A172 (cell line): ENCODE measurements around the gene GRM8. TPM values are rescaled to one million over a fixed set of nuclear protein-coding genes. Genes with fewer than 3 reads are reported as not detected.
A peak's percentile ranks its signal among the peaks of the same experiment; 100 is the strongest.

Experiments used
- DNase-seq: peaks from one replicate; pipeline ENCODE4 v3.0.0-alpha.2; 2015; ENCODE audit warnings: low spot score
- total RNA-seq: library from RNA; depleted of rRNA; stranded (reverse); fragments of >200 nt; shearing (Covaris generic); gene quantifications from 2 replicates; pipeline ENCODE4 v1.2.3, GENCODE V29; 2014

GRM8 gene
- total RNA-seq, 1 experiment from 2014 or later: not detected

DNA sequence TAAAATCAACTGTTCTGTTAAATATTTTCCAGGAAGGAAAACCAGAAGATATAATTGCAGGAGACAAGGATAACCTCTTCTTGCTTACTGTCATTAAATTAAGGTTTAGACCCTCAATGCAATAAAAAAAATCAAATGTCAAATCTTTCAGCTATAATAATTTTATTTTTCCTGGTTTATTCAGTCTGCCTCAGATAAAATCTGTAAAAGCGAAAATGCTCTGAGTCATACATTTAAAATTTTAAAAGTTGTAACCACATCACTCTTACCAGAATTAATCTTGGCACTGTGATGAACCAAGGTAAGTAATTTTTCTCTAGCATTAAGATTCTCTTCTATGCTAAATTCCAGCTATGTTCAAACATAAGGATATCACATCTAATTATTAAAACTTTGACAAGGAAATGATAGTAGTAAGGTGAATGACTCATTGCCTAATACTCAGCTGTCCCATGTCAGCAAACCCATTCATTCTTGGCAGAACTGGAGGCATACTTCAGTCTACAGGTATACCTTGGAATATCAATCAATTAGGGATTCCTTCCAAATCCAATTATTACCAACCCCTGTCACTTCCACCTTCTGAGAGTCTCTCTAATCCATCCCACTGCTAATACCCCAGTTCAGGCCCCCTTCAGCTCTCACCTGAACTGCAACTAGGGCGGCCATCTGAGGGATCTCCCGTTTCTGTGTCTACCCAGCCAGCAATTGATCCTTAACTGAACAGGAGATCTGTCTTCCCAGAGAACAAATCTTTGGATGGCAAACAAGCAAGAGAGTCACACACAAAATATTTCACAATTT lies 434.1 kb downstream of the GRM8 start:
- no peak for DNase-seq

DNA sequence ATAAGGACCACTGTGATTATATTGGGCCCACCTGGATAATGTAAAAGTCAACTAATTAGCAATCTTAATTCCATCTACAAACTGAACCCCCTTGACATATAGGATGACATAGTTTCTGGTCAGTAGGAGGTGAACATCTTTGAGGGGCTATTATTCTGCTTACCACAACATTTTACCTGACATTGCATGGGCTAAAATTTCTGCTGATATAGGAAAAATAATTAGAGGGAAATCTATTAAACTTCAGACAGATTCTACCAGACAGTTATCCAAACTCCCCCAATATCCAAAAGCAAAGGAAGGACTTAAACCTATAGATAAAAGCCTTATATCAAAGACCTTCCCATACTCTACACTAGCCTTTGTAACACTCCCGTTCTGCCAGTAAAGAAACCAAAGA lies 443.6 kb downstream of the GRM8 start:
- DNase-seq: no peak

DNA sequence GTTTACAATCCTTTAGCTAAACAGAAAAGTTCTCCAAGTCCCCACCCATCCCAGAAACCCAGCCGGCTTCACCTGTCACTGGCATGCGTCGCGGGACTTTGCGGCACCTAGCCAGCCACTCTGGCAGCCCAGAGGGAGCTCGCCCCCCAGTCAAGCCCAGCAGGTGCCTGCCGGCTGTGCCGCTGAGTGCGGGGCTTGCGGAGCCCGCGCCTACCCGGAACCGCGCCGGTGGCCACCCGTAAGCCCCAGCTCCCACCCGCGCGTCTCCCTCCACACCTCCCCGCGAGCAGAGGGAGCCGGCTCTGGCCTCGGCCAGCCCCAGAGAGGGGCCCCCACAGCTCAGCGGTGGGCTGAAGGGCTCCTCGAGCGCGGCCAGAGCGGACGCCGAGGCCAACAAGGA lies 446.1 kb downstream of the GRM8 start:
- DNase-seq: no peak

DNA sequence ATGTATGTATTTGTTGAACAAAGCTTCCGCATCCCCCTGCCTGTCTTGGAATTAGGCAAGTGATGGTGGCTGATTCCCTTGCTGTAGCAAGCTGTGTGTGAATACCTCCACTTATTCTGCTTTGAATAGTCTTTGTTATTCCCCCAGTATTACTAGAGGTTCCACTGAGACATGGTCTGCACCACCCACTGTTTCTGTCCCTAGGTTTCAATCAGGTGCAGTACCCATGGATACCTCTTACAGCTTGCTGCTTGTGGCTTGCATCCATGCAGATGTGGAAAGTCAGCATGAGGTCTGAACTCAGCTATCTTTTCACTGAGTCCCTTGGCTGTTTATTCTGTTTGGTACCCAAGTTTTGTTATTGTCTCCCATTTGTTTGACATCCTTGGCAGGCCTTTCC lies 447.4 kb downstream of the GRM8 start:
- DNase-seq: no peak

DNA sequence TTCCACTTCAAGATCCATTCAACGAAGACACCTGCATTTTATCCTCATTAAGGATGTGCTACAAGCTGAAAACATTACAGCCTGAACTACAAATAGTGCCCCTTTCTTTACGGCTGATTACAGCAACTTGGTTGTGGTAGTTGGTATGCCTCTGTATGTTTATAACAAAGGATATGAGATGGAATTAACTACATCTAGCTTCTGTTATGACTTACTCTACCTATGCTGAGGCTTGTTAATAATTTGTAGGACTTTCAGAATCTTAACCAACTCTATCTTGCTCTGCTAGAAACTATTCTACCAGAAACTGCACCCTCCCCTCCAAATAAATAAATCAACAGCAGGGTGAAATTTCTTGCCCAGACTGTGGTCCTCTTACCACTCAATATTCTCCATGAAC lies 448.1 kb downstream of the GRM8 start:
- DNase-seq: no peak

DNA sequence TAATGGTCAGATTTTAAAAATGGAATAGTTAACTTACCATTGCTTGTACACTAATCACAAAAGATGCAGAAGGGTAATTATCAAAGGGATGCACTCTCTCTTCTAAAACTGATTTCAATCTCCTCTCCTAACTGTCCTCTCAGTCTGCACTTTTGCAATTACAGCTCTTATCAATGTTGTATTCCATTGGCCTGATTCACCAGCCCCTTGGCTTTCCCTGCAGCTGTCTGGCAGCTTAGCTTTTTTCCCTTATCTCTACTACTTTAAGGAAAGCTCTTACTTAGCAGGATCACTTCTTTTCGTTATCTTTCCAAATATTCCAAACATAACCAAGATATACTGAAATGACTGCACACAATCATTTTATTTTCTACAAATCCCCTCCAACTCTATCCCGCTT lies 448.8 kb downstream of the GRM8 start:
- no peak for DNase-seq

DNA sequence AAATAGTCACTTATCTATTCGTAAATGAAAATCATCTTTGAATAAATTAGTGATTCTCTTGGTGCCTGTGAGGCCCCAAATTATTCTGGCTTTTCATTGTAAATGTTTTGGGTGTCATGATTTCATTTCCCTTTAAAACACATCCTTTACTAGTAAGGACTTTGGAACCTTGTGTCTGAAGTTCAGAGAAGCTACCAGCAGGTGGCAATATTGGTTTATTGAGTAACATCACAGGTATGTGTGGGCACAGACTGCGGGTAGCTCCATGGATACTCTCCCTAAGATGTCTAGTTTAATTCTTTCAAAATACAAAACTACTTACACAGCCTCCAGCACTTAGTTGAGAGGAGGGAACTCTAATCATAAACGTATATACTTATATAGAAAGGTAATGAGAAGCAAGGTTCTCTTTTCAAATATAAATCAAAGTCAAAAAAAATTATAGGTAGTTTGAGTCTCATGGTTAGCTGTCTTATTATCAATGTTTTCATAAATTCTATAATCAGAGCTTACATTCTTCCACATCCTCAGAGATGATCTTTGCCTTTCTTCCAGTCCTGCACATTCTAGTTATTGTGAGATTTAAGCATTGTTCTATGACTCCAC lies 449.6 kb downstream of the GRM8 start:
- peak; percentile 60 for DNase-seq

DNA sequence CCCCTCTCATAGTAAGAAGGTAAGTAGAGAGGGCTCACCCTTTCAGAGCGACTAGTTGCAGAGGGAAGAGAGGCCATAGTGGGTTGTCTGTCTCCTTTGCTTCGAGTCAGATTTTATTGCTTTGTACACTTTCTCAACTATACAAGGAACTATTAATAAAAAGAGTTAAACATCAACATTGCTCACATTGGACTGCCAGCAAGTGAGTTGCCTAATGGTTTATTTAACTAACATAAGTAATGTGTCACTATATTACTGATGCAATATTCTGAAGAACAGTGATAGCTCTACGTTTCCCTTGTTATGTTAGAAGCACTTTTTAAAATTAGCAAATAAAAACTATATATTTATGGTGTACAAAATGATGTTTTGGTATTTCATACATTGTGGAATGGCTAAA lies 451.0 kb downstream of the GRM8 start:
- no peak for DNase-seq

DNA sequence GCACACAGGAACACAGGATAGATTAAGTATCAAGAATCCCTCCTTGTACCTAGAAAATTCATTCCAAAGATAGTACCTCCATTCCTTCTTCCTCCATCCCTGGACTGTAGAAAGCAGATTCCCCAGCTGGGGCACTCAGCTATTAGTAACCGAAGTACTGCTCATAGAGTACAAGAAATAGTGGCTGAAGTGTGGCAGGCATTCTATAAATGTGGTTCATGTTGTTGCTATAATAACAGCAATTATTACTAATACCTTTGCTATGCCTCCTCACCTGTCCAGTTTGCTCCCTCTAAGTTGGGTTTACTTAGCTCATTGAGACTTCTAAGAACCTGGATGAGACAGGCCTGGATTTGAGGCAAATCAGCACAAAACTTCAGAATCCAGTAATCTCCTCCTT lies 453.2 kb downstream of the GRM8 start:
- no peak for DNase-seq

DNA sequence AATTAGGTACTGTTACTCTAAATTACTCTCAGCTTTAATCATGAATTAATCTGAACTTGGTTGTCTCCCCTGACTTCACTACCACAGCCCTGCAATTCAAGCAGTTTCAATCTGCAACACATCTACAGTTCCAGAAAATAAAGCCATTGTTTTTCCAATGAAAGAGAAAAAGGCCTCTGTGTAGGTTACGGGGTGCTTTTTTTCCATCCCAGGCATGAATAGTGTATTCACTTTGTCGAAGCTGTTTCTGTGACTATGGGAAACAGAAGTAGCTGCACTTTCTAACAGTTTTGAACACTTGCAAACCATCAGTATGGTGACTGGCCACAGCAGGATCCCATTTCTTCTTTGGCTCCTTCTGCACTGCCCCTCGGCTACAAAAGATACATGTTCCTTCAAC lies 460.2 kb downstream of the GRM8 start:
- no peak for DNase-seq

DNA sequence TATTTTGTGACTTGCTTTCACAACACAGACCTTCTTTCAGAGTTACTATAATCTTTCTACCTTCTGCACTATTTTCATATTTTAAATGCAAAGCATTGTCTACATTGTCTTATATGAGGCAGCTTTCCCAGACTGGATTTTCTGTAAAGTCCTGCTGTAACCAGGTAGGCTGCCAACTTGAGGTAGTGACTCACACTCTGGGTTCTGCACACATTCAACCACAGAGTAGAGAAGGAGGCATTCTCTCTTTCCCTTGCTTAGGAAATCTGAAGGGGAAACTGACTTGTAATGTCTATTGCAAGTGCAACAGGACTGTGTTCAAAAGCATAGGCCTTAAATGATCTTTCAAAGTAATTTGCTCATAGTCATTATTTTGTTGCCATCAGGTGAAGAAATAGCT lies 461.4 kb downstream of the GRM8 start:
- DNase-seq: peak; percentile 40

DNA sequence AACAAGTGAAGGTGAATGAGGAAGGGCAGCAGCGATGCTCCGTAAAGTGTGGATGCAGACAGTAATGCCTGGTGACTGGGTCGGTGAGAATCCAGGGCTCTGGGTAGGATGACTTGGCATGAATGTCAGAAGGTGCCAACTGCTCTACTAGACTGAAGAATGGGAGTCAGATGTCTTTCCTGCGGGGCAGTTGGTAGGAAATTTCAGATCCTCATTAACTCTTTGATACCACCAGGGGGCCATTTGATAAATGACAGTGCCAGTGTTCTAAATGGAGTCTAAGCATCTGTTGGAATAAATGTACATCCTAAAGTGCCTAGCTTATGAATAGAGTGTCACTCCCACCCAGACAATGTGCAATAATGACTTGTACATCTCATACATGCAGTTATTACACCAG lies 462.0 kb downstream of the GRM8 start:
- peak; percentile 7 for DNase-seq

DNA sequence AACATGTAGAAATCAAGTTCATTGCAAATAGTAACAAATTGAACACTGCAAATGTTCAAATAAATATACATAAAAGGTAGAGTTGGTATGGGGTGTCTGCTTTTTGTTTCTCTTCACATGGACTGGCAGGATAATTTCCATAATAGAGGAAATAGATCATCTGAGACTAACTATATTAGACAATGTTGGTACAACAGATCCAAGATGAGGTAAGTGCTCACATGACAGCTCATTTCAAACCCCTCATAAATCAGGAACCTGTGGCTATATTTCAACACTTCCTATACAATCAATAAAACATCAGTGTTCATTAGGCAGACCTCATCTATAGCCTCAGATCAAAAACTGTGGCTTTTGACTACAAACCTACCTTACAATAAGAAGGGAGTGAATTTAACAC lies 469.1 kb downstream of the GRM8 start:
- DNase-seq: no peak

DNA sequence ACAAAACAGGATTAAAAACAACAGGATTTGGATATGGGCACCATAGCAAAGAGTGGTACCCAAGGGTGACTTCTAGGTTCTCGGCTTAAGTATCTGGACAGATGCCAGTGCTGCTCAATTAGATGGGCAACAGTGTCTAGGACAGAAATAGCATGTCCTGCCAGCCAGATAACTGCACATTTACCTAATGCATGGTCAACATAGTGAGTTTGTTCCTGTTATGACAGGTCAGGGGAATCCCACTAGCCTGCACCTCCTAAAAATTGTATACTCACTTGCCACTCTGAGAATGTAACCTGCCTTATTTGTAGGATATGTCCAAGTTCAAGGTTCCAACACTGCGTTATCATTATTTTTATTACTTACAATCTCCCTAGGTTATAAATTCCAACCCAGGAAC lies 471.7 kb downstream of the GRM8 start:
- no peak for DNase-seq

DNA sequence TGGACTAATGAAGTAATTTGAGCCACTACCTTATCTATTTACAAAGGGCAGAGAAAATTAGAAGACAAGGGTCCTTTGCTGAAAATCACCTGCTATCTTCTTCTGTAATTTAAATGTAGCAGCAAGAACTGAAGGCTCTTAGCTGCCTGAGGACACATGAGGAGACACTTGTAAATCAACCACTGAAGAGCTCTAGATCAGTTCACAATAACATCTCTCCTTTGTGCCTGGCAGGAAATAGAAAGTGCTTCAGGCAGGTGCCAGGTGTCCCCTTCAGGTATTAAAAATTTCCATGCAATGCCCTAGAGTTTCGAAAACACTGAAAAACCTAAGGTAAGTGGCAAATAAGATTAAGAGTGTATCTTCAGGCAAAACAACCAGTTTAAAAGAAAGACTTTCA lies 474.6 kb downstream of the GRM8 start:
- no peak for DNase-seq

DNA sequence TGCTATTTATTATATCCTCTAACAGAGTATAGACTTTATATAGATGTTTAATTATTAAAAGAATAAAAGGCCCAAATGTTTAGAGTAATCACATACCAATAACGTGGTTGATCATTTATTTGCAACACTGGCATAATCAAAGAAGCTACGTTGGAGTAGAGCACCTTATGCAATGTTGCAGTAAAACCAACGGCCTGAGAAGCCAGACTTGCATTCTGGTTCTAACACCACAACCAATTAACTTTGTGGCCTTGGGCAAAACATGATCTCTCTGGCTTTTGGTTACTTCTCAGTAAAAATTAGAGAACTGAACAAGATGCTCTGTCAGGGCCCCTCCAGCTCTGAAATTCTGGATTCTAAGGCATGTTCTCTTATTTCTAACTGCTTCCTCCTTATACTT lies 476.2 kb downstream of the GRM8 start:
- no peak for DNase-seq

DNA sequence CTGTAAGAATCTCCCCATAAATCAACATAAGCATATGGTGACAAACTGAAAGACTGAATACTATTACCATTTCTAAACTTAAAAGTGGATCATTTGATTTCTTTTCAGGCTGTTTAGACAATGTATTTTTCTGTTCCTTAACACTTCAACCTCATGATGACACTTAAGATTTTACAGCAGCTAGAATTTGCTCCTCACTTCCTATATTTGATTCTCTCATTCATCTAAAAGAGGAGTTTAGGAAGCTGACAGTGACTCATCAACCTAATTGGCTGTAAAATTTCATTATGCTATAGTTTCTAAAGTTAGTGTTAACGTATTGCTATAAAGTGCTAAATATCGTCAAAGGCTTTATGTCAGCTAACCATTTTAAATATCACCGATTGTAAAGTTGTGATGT lies 478.7 kb downstream of the GRM8 start:
- DNase-seq: no peak

DNA sequence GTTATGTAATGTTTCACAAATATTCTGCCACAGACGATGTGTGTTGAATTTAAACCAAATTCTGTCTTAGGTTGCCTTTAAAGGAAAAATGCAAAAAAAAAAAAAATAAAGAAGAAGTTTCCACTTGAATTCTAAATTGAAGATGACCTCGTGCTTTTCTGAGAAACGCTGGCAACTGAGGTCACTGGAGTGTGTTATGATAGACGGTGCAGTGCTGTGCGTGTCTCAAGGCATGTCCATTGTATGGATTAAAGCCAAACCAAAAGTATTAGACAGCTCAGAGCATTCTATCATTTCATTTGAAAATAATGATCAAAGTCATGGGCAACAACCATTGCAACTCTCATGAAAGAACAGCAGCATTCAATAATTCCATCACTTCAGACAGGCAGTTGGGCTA lies 483.9 kb downstream of the GRM8 start:
- no peak for DNase-seq

DNA sequence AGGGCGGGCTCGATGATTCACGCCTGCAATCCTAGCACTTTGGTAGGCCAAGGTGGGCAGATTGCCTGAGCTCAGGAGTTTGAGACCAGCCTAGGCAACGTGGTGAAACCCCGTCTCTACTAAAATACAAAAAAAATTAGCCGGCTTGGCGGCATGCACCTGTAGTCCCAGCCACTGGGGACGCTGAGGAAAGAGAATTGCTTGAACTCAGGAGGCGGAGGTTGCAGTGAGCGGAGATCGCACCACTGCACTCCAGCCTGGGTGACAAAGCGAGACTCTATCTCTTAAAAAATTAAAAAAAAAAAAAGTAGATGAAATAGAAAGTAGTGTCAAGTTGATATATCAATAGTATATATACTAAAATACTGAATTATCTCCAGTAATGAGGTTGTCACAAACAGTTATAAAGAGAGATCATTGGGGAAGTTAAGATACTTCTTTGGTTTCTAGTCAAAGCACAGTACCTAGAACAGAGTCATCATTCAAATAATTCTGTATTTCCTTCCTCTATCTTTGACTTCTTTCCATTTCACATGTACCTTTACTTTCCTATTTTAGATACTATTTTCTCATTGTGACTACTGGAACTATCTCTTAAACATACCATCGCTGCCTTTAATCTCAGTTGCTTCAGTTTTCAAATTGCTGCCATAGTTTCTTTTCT lies 491.7 kb downstream of the GRM8 start:
- no peak for DNase-seq

DNA sequence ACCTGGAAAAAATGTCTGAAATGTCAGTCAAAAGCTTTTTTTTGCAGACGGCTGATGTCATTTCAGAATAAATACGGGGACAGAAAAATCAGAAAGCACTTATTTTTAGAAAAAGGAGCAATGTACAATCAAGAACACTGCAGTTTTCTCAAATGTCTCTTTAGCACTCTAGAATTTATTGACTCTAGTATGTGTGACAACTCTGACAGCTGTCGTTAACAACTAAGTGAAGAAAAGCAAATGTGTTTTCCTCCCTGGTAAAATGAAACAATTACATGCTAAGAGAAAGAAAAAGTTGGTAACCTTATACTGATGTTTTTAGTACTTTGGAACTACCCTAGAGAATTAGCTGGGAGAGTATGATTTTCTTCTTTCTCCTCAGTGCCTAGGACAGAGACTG lies 497.4 kb downstream of the GRM8 start:
- DNase-seq: no peak

DNA sequence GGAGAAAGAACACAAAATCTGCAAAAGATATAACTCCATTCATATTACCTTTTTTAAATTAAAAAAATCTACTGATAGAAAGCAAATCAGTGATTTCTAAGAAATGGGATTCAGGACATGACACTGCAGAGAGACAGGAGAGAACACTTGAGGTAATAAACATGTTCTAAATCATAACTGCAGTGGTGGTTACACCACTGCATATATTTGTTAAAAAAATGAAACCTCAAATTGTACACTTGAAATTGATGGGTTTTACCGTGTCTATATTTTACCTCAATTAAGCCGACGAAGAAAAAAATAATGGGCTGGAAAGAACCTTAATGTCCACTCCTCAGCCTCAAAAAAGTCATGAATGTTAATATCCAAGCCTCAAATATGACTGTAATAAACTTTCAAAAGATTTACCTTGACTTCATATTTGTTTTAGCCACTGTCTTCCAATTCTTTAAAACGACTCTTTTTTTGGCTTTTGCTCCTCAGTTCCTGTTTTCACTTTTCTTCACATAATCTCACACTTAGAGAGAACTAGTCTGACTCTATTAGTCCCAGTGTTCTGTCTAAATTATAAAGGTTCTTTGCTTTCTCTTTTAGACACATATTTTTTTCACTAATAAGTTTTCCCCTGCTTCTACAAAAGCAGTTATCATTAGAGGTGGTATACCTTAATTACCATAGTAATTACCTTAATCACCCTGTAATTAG lies 502.4 kb downstream of the GRM8 start:
- DNase-seq: no peak

DNA sequence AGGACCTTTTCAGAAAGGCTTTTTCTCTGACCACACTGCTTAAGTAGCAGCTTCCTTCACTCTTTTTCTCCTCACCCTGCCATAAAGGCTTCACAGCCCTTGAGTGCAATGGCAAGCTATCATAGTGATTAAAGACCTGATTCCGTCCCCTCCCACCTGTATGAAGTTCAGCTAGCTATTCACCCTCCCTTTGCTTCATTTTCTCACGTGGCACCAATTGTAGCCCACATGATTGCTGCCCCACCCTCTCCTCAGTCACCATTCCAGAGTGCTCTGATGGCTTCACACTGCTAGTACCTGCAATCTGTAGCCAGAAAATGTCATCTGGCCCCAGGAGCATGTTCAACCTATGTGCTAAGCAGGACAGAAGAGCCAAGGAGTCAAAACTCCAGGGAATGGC lies 523.8 kb downstream of the GRM8 start:
- DNase-seq: no peak

DNA sequence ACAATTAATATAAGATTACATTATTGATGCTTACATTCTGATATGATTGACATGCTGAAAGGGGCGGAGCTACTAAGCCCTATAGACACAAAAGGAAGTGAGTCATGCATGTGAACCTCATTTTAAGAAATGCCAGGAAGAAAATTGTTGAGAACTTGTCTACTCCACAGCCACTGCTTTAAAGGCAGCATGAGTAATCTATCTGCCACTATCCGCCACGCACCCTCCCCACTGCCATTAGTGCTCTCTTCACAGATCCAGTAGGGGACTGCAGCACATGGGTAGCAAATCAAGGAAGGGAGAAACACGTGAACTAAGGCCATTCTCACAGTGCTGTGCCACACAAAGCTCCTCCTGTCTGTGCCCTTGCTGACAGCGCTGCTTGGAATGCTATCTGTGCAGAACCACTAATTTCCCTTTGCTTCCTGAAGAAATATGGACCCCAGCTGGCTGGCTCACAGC lies 524.8 kb downstream of the GRM8 start:
- DNase-seq: peak; percentile 77
